D721Med (cell line): ENCODE measurements around the gene NOS1.
"Not testable (repeated sequence)": the region's sequence is repeated elsewhere in the genome, so short reads cannot be mapped to it uniquely, and the experiment has no call there.

Experiments
- DNase-seq: peaks from one replicate; pipeline ENCODE4 v3.0.0; 2011; ENCODE audit warnings: low spot score; ENCODE audit not compliant: insufficient read length
- FAIRE-seq: peaks from 2 replicates; lab custom pipeline; 2011; peaks lifted over from hg19 to GRCh38; lab: Jason Lieb, UNC
- TF ChIP-seq, protein P1 (sequence below): IDR thresholded peaks from 2 replicates; pipeline ENCODE4 v1.5.1; 2012; ENCODE audit warnings: mild to moderate bottlenecking, control low read depth; ENCODE audit not compliant: insufficient read depth; ENCODE audit errors: missing control alignments

NOS1 gene

DNA sequence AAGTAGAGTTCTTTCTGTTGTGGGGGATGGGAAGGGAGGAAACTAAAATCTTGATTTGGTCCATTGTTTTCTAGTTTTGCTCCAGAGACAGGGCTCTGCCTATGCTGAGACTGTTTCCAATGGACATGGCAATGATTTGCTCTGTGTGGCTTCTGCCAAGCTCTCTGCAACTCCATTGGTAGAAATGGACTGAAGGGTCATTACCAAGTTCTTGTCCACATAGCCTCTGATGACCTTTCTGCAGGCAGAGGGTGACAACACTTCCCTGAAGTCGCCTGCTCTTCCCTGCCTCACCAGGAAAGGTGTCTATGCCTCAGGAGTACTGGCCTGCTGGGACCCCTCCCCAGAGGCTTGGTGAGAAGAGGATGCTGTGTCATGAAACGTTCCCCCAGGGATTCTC is 39.5 kb upstream of the NOS1 start:
- TF ChIP-seq, protein P1, sequence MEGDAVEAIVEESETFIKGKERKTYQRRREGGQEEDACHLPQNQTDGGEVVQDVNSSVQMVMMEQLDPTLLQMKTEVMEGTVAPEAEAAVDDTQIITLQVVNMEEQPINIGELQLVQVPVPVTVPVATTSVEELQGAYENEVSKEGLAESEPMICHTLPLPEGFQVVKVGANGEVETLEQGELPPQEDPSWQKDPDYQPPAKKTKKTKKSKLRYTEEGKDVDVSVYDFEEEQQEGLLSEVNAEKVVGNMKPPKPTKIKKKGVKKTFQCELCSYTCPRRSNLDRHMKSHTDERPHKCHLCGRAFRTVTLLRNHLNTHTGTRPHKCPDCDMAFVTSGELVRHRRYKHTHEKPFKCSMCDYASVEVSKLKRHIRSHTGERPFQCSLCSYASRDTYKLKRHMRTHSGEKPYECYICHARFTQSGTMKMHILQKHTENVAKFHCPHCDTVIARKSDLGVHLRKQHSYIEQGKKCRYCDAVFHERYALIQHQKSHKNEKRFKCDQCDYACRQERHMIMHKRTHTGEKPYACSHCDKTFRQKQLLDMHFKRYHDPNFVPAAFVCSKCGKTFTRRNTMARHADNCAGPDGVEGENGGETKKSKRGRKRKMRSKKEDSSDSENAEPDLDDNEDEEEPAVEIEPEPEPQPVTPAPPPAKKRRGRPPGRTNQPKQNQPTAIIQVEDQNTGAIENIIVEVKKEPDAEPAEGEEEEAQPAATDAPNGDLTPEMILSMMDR = no peak
- FAIRE-seq (no peak), DNase-seq (no peak)

DNA sequence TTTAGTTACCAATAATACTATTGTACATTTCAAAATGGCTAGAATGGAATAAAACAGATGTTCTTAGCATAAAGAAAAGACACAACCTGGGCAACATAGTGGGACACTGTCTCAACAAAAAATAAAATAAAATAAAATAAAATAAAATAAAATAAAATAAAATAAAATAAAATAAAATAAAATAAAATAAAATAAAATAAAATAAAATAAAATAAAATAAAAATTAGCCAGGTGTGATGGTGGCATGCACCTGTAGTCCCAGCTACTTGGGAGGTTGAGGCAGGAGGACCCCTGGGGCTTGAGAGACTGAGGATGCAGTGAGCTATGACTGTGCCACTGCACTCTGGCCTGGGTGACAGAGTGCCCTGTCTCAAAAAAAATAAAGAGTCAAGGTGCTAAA is 37.1 kb upstream of the NOS1 start:
- DNase-seq, FAIRE-seq: not testable (repeated sequence)

DNA sequence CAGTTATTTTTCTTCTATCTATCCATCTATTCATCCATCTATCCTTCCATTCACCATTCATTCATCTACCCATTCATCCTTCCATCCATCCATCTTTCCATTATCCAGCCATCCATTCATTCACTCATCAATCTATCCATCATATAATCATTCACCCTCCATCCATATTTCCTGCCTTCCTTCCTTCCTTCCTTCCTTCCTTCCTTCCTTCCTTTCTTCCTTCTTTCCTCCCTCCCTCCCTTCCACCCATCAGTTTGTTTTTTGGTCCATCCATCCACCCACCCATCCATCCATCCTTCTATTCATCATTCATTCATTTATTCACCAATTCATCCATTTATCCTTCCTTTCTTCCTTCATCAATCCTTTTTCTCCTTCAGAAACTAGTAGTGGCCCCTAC is 34.3 kb upstream of the NOS1 start:
- DNase-seq (no peak), FAIRE-seq (no peak)
- TF ChIP-seq, protein P1 = no peak

DNA sequence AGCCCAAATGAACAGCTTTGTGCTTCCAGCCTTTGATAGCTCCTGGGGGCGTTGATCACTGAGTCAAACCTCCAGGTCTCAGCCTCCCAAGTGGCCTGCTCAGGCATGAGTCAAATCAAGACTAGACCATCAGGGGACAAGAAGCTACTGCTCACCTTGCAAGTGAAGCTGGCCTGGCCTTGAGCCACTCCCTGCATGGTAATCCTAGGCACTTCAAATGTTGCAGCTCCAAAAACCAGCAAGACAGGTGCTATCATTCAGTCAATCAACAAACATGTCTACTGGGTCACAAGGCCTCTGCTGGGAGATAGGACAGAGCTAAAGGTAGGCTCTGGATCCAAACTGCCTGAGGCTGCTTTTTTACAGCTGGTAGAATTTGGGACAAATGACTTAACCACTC is 33.1 kb upstream of the NOS1 start:
- no peak for FAIRE-seq
- TF ChIP-seq, protein P1 = no peak
- DNase-seq = no peak

DNA sequence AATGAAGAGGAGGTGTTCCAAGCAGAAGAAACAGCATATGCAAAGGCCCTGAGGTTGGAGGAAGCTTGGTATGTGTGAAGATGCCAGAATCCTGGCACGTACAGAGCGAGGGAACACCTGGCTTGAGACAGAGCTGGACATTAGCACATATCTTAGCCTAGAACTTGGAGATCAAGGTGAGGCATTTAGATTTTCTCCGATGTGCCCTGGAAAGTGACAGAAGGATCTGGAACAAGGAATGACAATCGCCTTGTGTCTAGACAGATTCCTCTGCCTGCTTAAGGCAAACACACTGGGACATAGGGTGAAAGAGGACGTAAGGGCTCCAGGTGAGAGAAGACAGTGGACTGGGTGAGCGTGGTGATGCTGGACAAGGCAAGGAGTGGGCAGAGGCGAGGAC is 32.2 kb upstream of the NOS1 start:
- FAIRE-seq = no peak
- TF ChIP-seq, protein P1 = no peak
- DNase-seq = no peak

DNA sequence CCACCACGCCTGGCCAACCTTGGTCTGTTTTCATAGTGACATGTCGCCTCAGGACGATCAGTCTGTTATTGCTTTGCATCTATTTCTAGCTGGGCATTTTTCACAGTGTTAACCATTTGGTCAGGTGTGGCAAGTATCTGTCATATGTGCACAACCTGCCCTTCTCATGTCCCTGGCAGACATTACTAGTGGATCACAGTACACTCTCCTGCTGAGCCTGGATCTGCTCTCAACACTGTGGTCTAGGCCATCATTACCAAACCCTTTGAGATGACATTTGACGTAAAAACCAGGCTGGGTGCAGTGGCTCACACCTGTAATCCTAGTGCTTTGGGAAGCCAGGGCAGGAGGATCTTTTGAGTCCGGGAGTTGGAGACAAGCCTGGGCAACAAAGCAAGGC is 29.4 kb upstream of the NOS1 start:
- TF ChIP-seq, protein P1 = no peak
- DNase-seq (no peak), FAIRE-seq (no peak)

DNA sequence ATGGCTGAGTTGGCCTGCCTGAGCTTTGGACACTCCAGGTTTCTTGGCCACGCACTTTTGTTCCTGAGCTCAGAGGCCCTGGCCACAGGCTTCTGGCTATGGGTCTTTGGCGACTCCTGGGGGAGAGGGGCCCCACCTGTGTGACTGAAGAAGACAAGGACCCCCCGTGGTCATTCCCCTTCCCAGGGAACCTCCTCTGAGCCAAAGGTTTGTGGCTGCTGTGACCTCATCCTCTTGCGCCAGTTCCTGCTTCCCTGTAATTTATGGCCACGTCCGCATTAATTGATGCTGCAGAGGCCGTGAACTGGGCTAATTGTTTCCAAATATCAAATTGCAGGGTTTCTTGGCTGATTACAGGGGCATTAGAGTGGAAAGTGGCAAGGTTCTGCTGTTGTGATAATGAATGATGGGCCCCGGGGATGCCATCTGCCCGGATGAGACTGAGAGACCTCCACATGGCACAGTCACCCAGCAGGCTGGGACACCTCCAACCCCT is 27.6 kb upstream of the NOS1 start:
- TF ChIP-seq, protein P1 = no peak
- DNase-seq = no peak
- no peak for FAIRE-seq

DNA sequence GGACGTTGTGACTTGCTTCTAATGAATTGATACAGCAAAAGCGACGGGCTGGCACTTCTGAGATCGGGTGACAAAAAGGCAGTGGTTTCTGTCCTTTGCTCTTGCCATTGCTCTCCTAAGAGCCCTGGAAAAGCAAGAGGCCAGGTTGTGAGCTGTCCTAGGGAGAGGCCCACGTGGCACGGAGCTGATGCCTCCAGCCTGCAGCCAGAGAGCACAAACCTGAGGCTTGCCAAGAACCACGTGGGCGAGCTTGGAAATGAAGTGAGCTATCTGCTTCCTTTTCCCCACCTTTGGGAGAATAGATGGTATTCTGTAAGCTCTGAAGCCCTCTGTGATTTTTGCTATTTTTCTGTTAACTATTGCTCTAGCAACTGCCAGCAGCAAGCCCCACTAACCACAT is 26.4 kb upstream of the NOS1 start:
- FAIRE-seq = no peak

More for the DNA sequence above, 26.4 kb upstream of the NOS1 start:
- no peak for DNase-seq
- TF ChIP-seq, protein P1 = no peak
